Measurements from ENCODE around the gene PALD1.

DNA sequence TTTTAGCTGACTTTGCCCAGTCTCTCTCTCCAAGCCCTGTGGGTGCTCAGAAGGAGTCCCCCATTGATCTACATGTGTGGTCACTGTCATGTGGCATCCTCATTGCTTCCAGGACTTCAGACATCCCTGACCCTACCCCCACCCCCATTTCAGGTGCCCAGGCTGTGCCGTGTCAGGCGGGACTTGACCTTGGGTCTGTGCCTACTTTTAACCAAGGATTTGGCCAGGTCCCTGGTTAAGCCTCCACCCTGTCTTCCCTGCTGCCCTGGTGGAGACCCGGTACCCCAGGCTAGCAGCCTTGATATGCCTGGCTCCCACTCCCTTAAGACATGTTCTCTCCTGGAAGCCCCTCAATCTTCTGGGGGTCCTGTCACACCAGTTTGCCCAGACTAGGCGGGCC lies 92.7 kb downstream of the PALD1 start:
- TF ChIP-seq CTCF (IDR thresholded peaks at IDR 0.05) (no peak), POLR2A (IDR thresholded peaks at IDR 0.05; ENCODE audit: low read depth) (no peak)

Data from esophagus muscularis mucosa (tissue), 3 donors.